ENCODE data around the gene KYNU. TPM values are rescaled to one million over a fixed set of nuclear protein-coding genes. Genes with fewer than 3 reads are reported as not detected.

Gene KYNU
- total RNA-seq, 1 donor from 2014 or later = not detected

DNA sequence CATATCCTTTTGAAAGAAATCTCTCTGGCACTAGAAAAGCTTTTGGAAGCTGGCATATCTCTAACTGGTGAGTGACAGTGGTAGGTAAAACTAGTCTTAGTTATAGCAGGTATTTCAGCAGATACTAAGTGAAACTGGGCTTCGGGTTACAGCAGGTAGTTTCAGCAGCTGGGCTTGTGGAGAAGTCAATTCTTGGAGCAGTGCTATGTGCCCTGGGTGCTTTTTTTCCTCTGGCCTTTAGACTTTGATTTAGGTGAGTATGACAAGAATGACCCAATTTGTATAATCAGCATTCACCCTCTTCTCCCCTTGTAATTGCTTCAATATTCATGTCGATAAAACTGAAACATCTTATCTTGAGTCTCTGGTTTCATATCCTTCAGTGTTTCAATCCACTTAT, 123.1 kb downstream of the KYNU start:
- Mint-ChIP-seq H3K4me1 (ENCODE audit: low read depth) (peaks cover 3% of the 10 kb centered on the region), H3K9me3 (ENCODE audit: low read depth) (no peaks in the 10 kb centered on the region), H3K27ac (no peak overlapping the region), H3K4me3 (ENCODE audit: low read depth) (no peak overlapping the region), H3K27me3 (no peaks in the 10 kb centered on the region), H3K36me3 (ENCODE audit: insufficient read depth) (no peaks in the 10 kb centered on the region)
- no peak for DNase-seq (ENCODE audit: low spot score, unreplicated experiment)
- TF ChIP-seq, protein P1, sequence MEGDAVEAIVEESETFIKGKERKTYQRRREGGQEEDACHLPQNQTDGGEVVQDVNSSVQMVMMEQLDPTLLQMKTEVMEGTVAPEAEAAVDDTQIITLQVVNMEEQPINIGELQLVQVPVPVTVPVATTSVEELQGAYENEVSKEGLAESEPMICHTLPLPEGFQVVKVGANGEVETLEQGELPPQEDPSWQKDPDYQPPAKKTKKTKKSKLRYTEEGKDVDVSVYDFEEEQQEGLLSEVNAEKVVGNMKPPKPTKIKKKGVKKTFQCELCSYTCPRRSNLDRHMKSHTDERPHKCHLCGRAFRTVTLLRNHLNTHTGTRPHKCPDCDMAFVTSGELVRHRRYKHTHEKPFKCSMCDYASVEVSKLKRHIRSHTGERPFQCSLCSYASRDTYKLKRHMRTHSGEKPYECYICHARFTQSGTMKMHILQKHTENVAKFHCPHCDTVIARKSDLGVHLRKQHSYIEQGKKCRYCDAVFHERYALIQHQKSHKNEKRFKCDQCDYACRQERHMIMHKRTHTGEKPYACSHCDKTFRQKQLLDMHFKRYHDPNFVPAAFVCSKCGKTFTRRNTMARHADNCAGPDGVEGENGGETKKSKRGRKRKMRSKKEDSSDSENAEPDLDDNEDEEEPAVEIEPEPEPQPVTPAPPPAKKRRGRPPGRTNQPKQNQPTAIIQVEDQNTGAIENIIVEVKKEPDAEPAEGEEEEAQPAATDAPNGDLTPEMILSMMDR (IDR thresholded peaks at IDR 0.05; ENCODE audit: unreplicated experiment) = no peak

DNA sequence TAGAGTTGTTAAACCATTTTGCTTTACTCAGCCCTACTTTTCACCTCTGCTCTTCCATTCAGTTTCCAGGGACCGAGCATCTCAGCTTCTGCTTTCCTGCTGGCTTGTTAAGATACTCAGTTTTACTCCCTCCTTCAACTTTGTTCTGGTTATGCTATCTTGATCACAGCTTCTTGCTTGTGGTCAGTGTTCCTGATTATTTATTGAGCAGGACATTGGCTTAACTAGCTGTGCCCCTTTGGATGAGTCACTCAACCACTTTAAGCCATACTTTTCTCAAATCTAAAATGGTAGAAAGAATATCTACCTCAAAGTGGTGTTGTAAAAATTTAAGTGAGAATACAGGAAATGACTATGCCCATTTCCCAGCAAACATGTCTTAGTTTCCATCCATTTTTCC, 124.0 kb downstream of the KYNU start:
- Mint-ChIP-seq H3K27ac (no peak overlapping the region), H3K36me3 (ENCODE audit: insufficient read depth) (no peaks in the 10 kb centered on the region), H3K27me3 (no peaks in the 10 kb centered on the region), H3K4me1 (ENCODE audit: low read depth) (peaks cover 3% of the 10 kb centered on the region), H3K4me3 (ENCODE audit: low read depth) (no peak overlapping the region), H3K9me3 (ENCODE audit: low read depth) (peaks cover 3% of the 10 kb centered on the region)
- TF ChIP-seq, protein P1 (IDR thresholded peaks at IDR 0.05; ENCODE audit: unreplicated experiment) = no peak
- DNase-seq (ENCODE audit: low spot score, unreplicated experiment) = no peak

DNA sequence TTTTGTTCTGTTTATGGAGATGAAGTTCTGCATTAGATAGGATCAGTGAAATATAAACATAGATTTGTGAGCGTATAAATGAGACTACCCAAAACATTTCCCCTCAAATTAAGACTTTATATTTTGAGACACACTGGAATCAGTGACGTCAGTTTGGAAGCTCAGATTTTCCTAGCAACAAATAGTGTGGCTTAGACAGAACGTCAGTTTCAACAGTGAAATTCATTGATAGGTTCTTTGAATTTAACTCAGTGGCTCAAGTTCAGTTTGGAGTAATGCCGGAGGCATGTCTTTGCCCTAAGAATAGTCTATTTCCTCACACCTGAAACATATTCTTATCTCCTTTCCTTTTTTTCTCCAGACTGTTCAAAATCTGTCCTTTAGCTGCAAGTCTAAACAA, 138.2 kb downstream of the KYNU start:
- Mint-ChIP-seq H3K27me3 (no peaks in the 10 kb centered on the region), H3K36me3 (ENCODE audit: insufficient read depth) (no peaks in the 10 kb centered on the region), H3K4me3 (ENCODE audit: low read depth) (no peak overlapping the region), H3K9me3 (ENCODE audit: low read depth) (peaks cover 6% of the 10 kb centered on the region), H3K4me1 (ENCODE audit: low read depth) (no peaks in the 10 kb centered on the region), H3K27ac (no peak overlapping the region)
- no peak for DNase-seq (ENCODE audit: low spot score, unreplicated experiment)
- TF ChIP-seq, protein P1 (IDR thresholded peaks at IDR 0.05; ENCODE audit: unreplicated experiment) = no peak

DNA sequence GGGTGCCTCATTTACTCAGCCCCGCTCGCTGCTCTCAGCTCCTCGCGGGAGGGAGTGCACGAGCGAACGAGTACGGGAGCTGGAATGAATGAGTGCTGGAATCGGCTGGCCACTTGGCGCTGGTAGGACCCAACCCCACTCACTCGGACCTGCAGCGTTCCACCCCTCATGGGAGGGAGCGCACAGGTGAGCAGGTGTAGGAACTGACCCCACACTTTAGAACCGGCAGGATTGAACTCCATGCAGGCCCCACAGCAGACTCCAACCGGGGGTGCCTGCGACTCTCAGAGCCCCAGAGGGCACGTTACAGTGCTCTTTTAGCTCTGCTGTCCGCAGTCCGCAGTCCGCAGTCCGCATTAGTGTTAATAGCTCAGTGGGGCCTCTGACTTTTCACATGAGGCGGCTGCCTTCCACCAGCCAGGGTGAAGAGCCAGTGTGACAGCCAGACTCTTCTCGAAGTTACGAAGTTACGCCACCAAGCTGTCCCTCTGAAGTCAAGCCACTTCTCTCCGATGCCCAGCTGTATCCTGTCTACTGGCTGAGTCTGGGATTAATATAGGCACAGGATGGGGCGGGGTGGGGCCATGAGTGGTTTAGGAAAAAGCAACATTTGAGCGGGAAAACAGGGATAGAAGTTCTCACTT, 149.1 kb downstream of the KYNU start:
- Mint-ChIP-seq H3K27me3 (peaks cover 23% of the 10 kb centered on the region), H3K4me3 (ENCODE audit: low read depth) (peak overlapping the region; percentile 64), H3K9me3 (ENCODE audit: low read depth) (peaks cover under 1% of the 10 kb centered on the region), H3K27ac (no peak overlapping the region), H3K4me1 (ENCODE audit: low read depth) (no peaks in the 10 kb centered on the region), H3K36me3 (ENCODE audit: insufficient read depth) (no peaks in the 10 kb centered on the region)
- TF ChIP-seq, protein P1 (IDR thresholded peaks at IDR 0.05; ENCODE audit: unreplicated experiment) = no peak
- no peak for DNase-seq (ENCODE audit: low spot score, unreplicated experiment)

DNA sequence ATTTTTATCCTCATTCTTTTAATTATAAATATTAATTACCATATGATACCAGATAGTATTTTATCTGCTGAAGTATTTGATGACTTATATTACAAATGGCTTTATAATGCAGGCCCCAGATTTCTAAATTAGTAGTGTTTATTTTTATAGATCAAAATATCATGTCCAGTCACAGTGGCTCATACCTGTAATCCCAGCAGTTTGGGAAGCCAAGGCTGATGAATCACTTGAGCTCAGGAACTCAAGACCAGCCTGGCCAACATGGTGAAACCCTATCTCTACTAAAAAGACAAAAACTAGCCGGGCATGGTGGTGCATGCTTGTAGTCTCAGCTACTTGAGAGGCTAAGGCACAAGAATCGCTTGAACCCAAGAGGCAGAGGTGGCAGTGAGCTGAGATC, 151.7 kb downstream of the KYNU start:
- H3K27ac Mint-ChIP-seq = no peak overlapping the region
- DNase-seq (ENCODE audit: low spot score, unreplicated experiment) = no peak
- no peaks in the 10 kb centered on the region for H3K4me1 Mint-ChIP-seq (ENCODE audit: low read depth)
- peaks cover 3% of the 10 kb centered on the region for H3K9me3 Mint-ChIP-seq (ENCODE audit: low read depth)
- peaks cover 23% of the 10 kb centered on the region for H3K27me3 Mint-ChIP-seq
- TF ChIP-seq, protein P1 (IDR thresholded peaks at IDR 0.05; ENCODE audit: unreplicated experiment) = no peak
- no peak overlapping the region for H3K4me3 Mint-ChIP-seq (ENCODE audit: low read depth)
- H3K36me3 Mint-ChIP-seq (ENCODE audit: insufficient read depth) = no peaks in the 10 kb centered on the region
